ENCODE results near the gene HS3ST2.

The HS3ST2 gene

DNA sequence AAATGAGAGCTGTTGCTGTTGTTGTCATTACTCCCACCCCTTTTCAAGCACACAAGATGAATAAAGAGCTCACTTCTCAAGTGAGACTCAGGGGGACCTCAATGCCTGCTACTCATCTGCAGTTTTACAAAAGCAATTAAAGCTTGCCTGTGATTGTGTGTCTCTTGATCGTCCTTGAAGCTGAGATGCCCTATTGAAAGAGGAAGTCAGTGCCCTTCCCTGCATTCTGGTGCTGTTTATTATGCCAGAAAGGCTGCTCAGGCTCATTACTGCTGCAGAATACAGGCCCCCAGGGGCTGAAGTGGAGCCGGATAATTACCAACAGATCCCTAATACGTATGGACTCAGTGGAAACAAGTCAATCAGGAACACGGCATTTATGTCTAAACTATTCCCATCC is 147.2 kb downstream of the HS3ST2 start:
- no peak overlapping the region for H2BK120ac ChIP-seq (ENCODE audit: low read depth, low read length)
- H3K23ac ChIP-seq (ENCODE audit: low read depth, low read length, poor library complexity) = no peak overlapping the region
- H4K91ac ChIP-seq (ENCODE audit: low read depth, low read length, poor library complexity) = no peak overlapping the region
- no peak for DNase-seq (ENCODE audit: low spot score)
- H3K36me3 ChIP-seq (replicated peaks in 1 of 2; ENCODE audit: control insufficient read depth in 2 of 2, insufficient read depth in 2 of 2, low read length in 2 of 2) = no peaks in the 10 kb centered on the region
- no peak overlapping the region for H3K14ac ChIP-seq (ENCODE audit: low read length)
- no peaks in the 10 kb centered on the region for H3K9me3 ChIP-seq (replicated peaks in 1 of 2; ENCODE audit: control insufficient read depth in 2 of 2, insufficient read depth in 1 of 2, low read depth in 1 of 2, low read length in 2 of 2)
- H3K27ac ChIP-seq (replicated peaks; ENCODE audit: low read length) = no peak overlapping the region
- no peak overlapping the region for H2BK5ac ChIP-seq (ENCODE audit: low read length)
- H3K79me1 ChIP-seq (ENCODE audit: low read depth, low read length) = no peaks in the 10 kb centered on the region
- H3K4me1 ChIP-seq (ENCODE audit: control insufficient read depth in 2 of 2, insufficient read depth in 1 of 2, low read depth in 1 of 2, low read length in 2 of 2) = no peaks in the 10 kb centered on the region
- no peak overlapping the region for H2BK12ac ChIP-seq (ENCODE audit: low read length)
- no peak overlapping the region for H3K4me3 ChIP-seq (ENCODE audit: low read length in 2 of 2)
- no peak overlapping the region for H2AK5ac ChIP-seq (ENCODE audit: low read depth, low read length)
- H3K27me3 ChIP-seq (ENCODE audit: control insufficient read depth in 3 of 3, insufficient read depth in 3 of 3, low read depth in 1 of 3, low read length in 3 of 3) = no peaks in the 10 kb centered on the region
- no peak overlapping the region for H2AFZ ChIP-seq (ENCODE audit: low read length)
- no peak overlapping the region for H3K4me2 ChIP-seq (ENCODE audit: insufficient read depth, low read length, poor library complexity, severe bottlenecking)
- H3K18ac ChIP-seq (ENCODE audit: low read length) = no peak overlapping the region
- H3K4ac ChIP-seq (ENCODE audit: low read length) = no peak overlapping the region
- H3K9ac ChIP-seq (ENCODE audit: low read depth, low read length, poor library complexity) = no peak overlapping the region
- no peak overlapping the region for H4K8ac ChIP-seq (ENCODE audit: low read depth, low read length)
- no CpG with 5 or more reads among the region's 4 CpGs for WGBS, 2 donors (ENCODE audit: extremely low coverage in 2 of 2, insufficient read length in 2 of 2, insufficient replicate concordance in 1 of 2)
- H2BK15ac ChIP-seq (ENCODE audit: low read length) = no peak overlapping the region

DNA sequence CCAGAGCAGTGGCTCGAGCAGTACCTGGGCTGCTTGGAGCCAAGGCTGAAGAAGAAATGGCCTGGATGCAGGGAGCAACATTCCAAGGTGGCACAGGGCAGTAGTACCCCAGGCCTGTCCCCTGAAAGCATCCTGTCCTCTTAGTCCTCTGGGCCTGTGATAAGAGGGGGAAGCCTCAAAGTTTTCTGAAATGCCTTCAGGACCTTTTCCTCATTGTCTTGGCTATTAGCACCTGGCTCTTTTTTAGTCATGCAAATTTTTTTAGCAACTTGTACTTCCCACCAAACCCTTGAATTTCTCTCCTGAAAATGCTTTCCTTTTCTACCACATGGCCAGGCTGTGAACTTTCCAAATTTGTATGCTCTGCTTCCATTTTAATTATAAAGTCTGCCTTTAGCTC is 148.9 kb downstream of the HS3ST2 start:
- H2AFZ ChIP-seq (ENCODE audit: low read length) = no peak overlapping the region
- H4K8ac ChIP-seq (ENCODE audit: low read depth, low read length) = no peak overlapping the region
- H3K14ac ChIP-seq (ENCODE audit: low read length) = no peak overlapping the region
- H3K4ac ChIP-seq (ENCODE audit: low read length) = no peak overlapping the region
- H3K9me3 ChIP-seq (replicated peaks in 1 of 2; ENCODE audit: control insufficient read depth in 2 of 2, insufficient read depth in 1 of 2, low read depth in 1 of 2, low read length in 2 of 2) = no peaks in the 10 kb centered on the region
- WGBS, 2 donors (ENCODE audit: extremely low coverage in 2 of 2, insufficient read length in 2 of 2, insufficient replicate concordance in 1 of 2) = no CpG with 5 or more reads among the region's 1 CpG
- no peak overlapping the region for H3K23ac ChIP-seq (ENCODE audit: low read depth, low read length, poor library complexity)
- no peak for DNase-seq (ENCODE audit: low spot score)
- no peak overlapping the region for H2AK5ac ChIP-seq (ENCODE audit: low read depth, low read length)
- H3K18ac ChIP-seq (ENCODE audit: low read length) = no peak overlapping the region
- no peak overlapping the region for H2BK12ac ChIP-seq (ENCODE audit: low read length)
- H3K4me1 ChIP-seq (ENCODE audit: control insufficient read depth in 2 of 2, insufficient read depth in 1 of 2, low read depth in 1 of 2, low read length in 2 of 2) = no peaks in the 10 kb centered on the region
- no peaks in the 10 kb centered on the region for H3K79me1 ChIP-seq (ENCODE audit: low read depth, low read length)
- H3K4me2 ChIP-seq (ENCODE audit: insufficient read depth, low read length, poor library complexity, severe bottlenecking) = no peak overlapping the region
- H2BK120ac ChIP-seq (ENCODE audit: low read depth, low read length) = no peak overlapping the region
- H3K36me3 ChIP-seq (replicated peaks in 1 of 2; ENCODE audit: control insufficient read depth in 2 of 2, insufficient read depth in 2 of 2, low read length in 2 of 2) = no peaks in the 10 kb centered on the region
- H3K27me3 ChIP-seq (ENCODE audit: control insufficient read depth in 3 of 3, insufficient read depth in 3 of 3, low read depth in 1 of 3, low read length in 3 of 3) = no peaks in the 10 kb centered on the region
- no peak overlapping the region for H4K91ac ChIP-seq (ENCODE audit: low read depth, low read length, poor library complexity)
- H3K4me3 ChIP-seq (ENCODE audit: low read length in 2 of 2) = no peak overlapping the region
- no peak overlapping the region for H3K9ac ChIP-seq (ENCODE audit: low read depth, low read length, poor library complexity)
- no peak overlapping the region for H3K27ac ChIP-seq (replicated peaks; ENCODE audit: low read length)
- H2BK15ac ChIP-seq (ENCODE audit: low read length) = no peak overlapping the region
- H2BK5ac ChIP-seq (ENCODE audit: low read length) = no peak overlapping the region

Data from neuronal stem cell (in vitro differentiated cells).